Measurements from ENCODE around the gene ETS1.

DNA sequence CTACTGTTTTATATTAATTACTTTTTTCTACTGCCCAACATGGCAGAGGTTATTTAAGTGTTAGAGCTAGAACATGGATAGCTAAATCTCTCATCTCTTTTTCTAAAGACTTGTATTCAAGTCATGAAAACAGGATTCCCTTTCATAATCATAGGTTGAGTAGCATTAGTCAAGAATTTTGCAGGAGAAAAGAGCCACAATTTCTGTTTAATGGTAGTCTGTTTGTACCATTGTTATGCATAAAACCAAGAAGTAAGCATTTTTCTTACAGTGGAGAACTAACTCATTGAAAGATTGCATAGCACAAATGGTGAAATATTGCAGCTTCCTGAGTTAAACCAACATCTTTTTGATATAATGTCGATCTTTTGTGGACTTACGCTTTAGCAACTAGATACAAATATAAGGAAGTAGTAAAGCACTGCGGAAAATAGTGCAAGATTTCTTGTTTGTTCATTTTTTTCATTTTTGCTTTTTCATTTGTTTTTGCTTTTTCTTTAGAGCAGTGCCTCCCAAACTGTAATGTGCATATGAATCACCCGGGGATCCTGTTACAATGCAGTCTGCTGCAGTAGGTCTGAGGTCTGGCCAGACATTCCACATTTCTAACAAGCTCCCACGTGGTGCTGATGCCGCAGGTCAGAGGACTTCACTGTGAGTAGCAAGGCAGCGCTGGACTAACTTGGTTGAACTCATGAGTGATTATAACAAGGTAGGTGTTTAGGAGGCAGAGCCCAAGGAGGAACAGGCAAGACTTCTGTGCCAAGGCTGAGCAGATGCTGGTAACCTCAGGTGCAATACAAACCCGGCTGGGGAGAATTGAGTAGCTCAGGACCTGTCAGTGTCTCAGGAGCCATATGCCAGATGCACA is 4.6 kb downstream of the ETS1 start:
- TF ChIP-seq, protein P1, sequence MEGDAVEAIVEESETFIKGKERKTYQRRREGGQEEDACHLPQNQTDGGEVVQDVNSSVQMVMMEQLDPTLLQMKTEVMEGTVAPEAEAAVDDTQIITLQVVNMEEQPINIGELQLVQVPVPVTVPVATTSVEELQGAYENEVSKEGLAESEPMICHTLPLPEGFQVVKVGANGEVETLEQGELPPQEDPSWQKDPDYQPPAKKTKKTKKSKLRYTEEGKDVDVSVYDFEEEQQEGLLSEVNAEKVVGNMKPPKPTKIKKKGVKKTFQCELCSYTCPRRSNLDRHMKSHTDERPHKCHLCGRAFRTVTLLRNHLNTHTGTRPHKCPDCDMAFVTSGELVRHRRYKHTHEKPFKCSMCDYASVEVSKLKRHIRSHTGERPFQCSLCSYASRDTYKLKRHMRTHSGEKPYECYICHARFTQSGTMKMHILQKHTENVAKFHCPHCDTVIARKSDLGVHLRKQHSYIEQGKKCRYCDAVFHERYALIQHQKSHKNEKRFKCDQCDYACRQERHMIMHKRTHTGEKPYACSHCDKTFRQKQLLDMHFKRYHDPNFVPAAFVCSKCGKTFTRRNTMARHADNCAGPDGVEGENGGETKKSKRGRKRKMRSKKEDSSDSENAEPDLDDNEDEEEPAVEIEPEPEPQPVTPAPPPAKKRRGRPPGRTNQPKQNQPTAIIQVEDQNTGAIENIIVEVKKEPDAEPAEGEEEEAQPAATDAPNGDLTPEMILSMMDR (IDR thresholded peaks at IDR 0.05), result no peak
- TF ChIP-seq EP300 (IDR thresholded peaks at IDR 0.05), result no peak
